Measurements from ENCODE around the gene MRTO4. TPM values are rescaled to one million over a fixed set of nuclear protein-coding genes. Genes with fewer than 3 reads are reported as not detected.

MRTO4 gene
- total RNA-seq, 1 experiment from 2014 or later, result 145 TPM

- TF ChIP-seq CTCF (conservative IDR thresholded peaks at IDR 0.05; ENCODE audit: low read depth, low read length) (no peak), EZH2 (IDR thresholded peaks at IDR 0.05; ENCODE audit: borderline replicate concordance, low read depth, low read length, poor library complexity, severe bottlenecking) (no peak)
- no peaks in the 10 kb centered on the region for H3K27me3 ChIP-seq (replicated peaks; ENCODE audit: insufficient read depth, low read depth, low read length, poor library complexity)
- POLR2A ChIA-PET (ENCODE audit: low non-redundant PET), result no interaction called here
- intact Hi-C loops (cut with micrococcal nuclease; ENCODE audit: unreplicated experiment), result no loop called here
- peaks cover 48% of the 10 kb centered on the region for H3K36me3 ChIP-seq (ENCODE audit: insufficient read depth, low read length, poor library complexity, severe bottlenecking)
- H3K4me3 ChIP-seq (ENCODE audit: low read depth, low read length, poor library complexity, severe bottlenecking), result no peak overlapping the region
- CTCF ChIA-PET, result no interaction called here
- H3K9me3 ChIP-seq (ENCODE audit: low read depth, low read length, poor library complexity, severe bottlenecking), result no peaks in the 10 kb centered on the region
- BruUV-seq (replicated peaks), result no TSS peak
- peaks cover 7% of the 10 kb centered on the region for H3K4me1 ChIP-seq (ENCODE audit: insufficient read depth, low read length, poor library complexity, severe bottlenecking)
- H3K27ac ChIP-seq (ENCODE audit: low read depth, low read length, poor library complexity, severe bottlenecking), result no peak overlapping the region
- no peak for DNase-seq (ENCODE audit: low spot score)
These were observed 55.3 kb downstream of the MRTO4 start for GRCh38 chr1:19306941-19307340.

- no peak overlapping the region for H3K27ac ChIP-seq (ENCODE audit: low read depth, low read length, poor library complexity, severe bottlenecking)
- intact Hi-C loops (cut with micrococcal nuclease; ENCODE audit: unreplicated experiment), result no loop called here
- H3K36me3 ChIP-seq (ENCODE audit: insufficient read depth, low read length, poor library complexity, severe bottlenecking), result peaks cover 45% of the 10 kb centered on the region
- BruUV-seq (replicated peaks), result no TSS peak
- H3K4me3 ChIP-seq (ENCODE audit: low read depth, low read length, poor library complexity, severe bottlenecking), result no peak overlapping the region
- peaks cover 7% of the 10 kb centered on the region for H3K4me1 ChIP-seq (ENCODE audit: insufficient read depth, low read length, poor library complexity, severe bottlenecking)
- DNase-seq (ENCODE audit: low spot score), result no peak
- ChIA-PET POLR2A (ENCODE audit: low non-redundant PET) (no interaction called here), CTCF (no interaction called here)
- no peaks in the 10 kb centered on the region for H3K27me3 ChIP-seq (replicated peaks; ENCODE audit: insufficient read depth, low read depth, low read length, poor library complexity)
- H3K9me3 ChIP-seq (ENCODE audit: low read depth, low read length, poor library complexity, severe bottlenecking), result no peaks in the 10 kb centered on the region
- TF ChIP-seq CTCF (conservative IDR thresholded peaks at IDR 0.05; ENCODE audit: low read depth, low read length), result no peak
These were observed 56.3 kb downstream of the MRTO4 start for GRCh38 chr1:19307794-19308508.

- Histone ChIP-seq H3K4me3 (ENCODE audit: low read depth, low read length, poor library complexity, severe bottlenecking) (no peak overlapping the region), H3K27ac (ENCODE audit: low read depth, low read length, poor library complexity, severe bottlenecking) (no peak overlapping the region), H3K27me3 (replicated peaks; ENCODE audit: insufficient read depth, low read depth, low read length, poor library complexity) (no peaks in the 10 kb centered on the region), H3K4me1 (ENCODE audit: insufficient read depth, low read length, poor library complexity, severe bottlenecking) (peaks cover 7% of the 10 kb centered on the region), H3K9me3 (ENCODE audit: low read depth, low read length, poor library complexity, severe bottlenecking) (no peaks in the 10 kb centered on the region), H3K36me3 (ENCODE audit: insufficient read depth, low read length, poor library complexity, severe bottlenecking) (peaks cover 40% of the 10 kb centered on the region)
- intact Hi-C loops (cut with micrococcal nuclease; ENCODE audit: unreplicated experiment), result no loop called here
- ChIA-PET CTCF (no interaction called here), POLR2A (ENCODE audit: low non-redundant PET) (no interaction called here)
- DNase-seq (ENCODE audit: low spot score), result no peak
- TF ChIP-seq EZH2 (IDR thresholded peaks at IDR 0.05; ENCODE audit: borderline replicate concordance, low read depth, low read length, poor library complexity, severe bottlenecking) (no peak), CTCF (conservative IDR thresholded peaks at IDR 0.05; ENCODE audit: low read depth, low read length) (no peak)
- BruUV-seq (replicated peaks), result no TSS peak
These were observed 56.9 kb downstream of the MRTO4 start for GRCh38 chr1:19308509-19308907.
